GM23338 (cell line): ENCODE data around the gene MAT2A. TPM values are rescaled to one million over a fixed set of nuclear protein-coding genes. Genes with fewer than 3 reads are reported as not detected.

Experiments
- ATAC-seq: fragments of 200-7000 bp; cut with Tn5 transposase; 3 replicates; pipeline ENCODE4 v1.9.1; 2020
- DNase-seq: peaks from one replicate; pipeline ENCODE4 v3.0.0-alpha.2; 2015; ENCODE audit warnings: low spot score
- H2AFZ ChIP-seq: fragments of 200-600 bp; sonication (generic); 2 replicates; pipeline ENCODE4 v1.8.0; 2016; ENCODE audit warnings: antibody characterized with exemption, mild to moderate bottlenecking, moderate library complexity
- H3F3A ChIP-seq: fragments of 200-600 bp; sonication (generic); replicated peaks from 2 replicates; pipeline ENCODE4 v1.8.0; 2017; ENCODE audit warnings: antibody characterized with exemption, mixed run types, low read depth
- H3K27ac ChIP-seq: fragments of 200-600 bp; sonication (generic); 2 replicates; pipeline ENCODE4 v1.6.1; 2016; ENCODE audit warnings: low read depth
- H3K27me3 ChIP-seq: fragments of 200-600 bp; sonication (generic); 2 replicates; pipeline ENCODE4 v1.8.0; 2016; ENCODE audit warnings: mild to moderate bottlenecking, mixed run types, moderate library complexity; ENCODE audit not compliant: insufficient read depth
- H3K36me3 ChIP-seq: fragments of 200-600 bp; sonication (generic); 2 replicates; pipeline ENCODE4 v1.8.0; 2016; ENCODE audit warnings: mild to moderate bottlenecking; ENCODE audit not compliant: insufficient read depth
- H3K4me1 ChIP-seq: fragments of 200-600 bp; sonication (generic); 2 replicates; pipeline ENCODE4 v1.8.0; 2016; ENCODE audit warnings: mild to moderate bottlenecking, moderate library complexity; ENCODE audit not compliant: insufficient read depth
- H3K4me2 ChIP-seq: fragments of 200-600 bp; sonication (generic); 2 replicates; pipeline ENCODE4 v1.7.1; 2017; ENCODE audit warnings: mixed run types
- H3K4me3 ChIP-seq: fragments of 200-600 bp; sonication (generic); 2 replicates; pipeline ENCODE4 v1.6.1; 2016; ENCODE audit warnings: mixed run types
- H3K79me2 ChIP-seq: fragments of 200-600 bp; sonication (generic); replicated peaks from 2 replicates; pipeline ENCODE4 v1.8.0; 2017; ENCODE audit warnings: mild to moderate bottlenecking; ENCODE audit not compliant: insufficient read depth
- H3K9me2 ChIP-seq: fragments of 200-600 bp; sonication (generic); 2 replicates; pipeline ENCODE4 v1.8.0; 2017; ENCODE audit not compliant: insufficient read depth
- H4K20me1 ChIP-seq: fragments of 200-600 bp; sonication (generic); replicated peaks from 2 replicates; pipeline ENCODE4 v1.8.0; 2017; ENCODE audit warnings: mild to moderate bottlenecking; ENCODE audit not compliant: insufficient read depth
- H3K27ac Mint-ChIP-seq: 2 replicates; pipeline ENCODE4 v1.8.0; 2020; ENCODE audit warnings: inconsistent platforms, mild to moderate bottlenecking, moderate library complexity, mixed read lengths
- H3K27me3 Mint-ChIP-seq: 3 replicates; pipeline ENCODE4 v1.8.0; 2022; ENCODE audit warnings: low read depth, mild to moderate bottlenecking, moderate library complexity, mixed read lengths, inconsistent platforms; ENCODE audit not compliant: insufficient read depth, poor library complexity
- H3K36me3 Mint-ChIP-seq: 3 replicates; pipeline ENCODE4 v1.8.0; 2021; ENCODE audit warnings: low read depth, mild to moderate bottlenecking, inconsistent platforms, moderate library complexity, mixed read lengths
- H3K4me1 Mint-ChIP-seq: 3 replicates; pipeline ENCODE4 v1.8.0; 2020; ENCODE audit warnings: mild to moderate bottlenecking, inconsistent platforms, mixed read lengths
- H3K4me3 Mint-ChIP-seq: 3 replicates; pipeline ENCODE4 v1.8.0; 2021; ENCODE audit warnings: moderate library complexity, mild to moderate bottlenecking, inconsistent platforms, mixed read lengths
- H3K9me3 Mint-ChIP-seq: 3 replicates; pipeline ENCODE4 v1.8.0; 2020; ENCODE audit warnings: moderate library complexity, mild to moderate bottlenecking, inconsistent platforms, mixed read lengths
- CREB1 ChIP-seq: fragments of 250-450 bp; sonication (Bioruptor Pico); IDR thresholded peaks from 2 replicates; pipeline ENCODE4 v1.5.0; 2020; ENCODE audit warnings: low read depth, mild to moderate bottlenecking, moderate library complexity
- CTCF ChIP-seq, 2 experiments: fragments of 200-600 bp in 1 of 2; sonication (generic) in 1 of 2; conservative IDR thresholded peaks; 2 replicates each; pipeline versions ENCODE4 v1.5.1 to v1.6.1; 2016 to 2017; ENCODE audit warnings: antibody characterized with exemption in 2 of 2, low read depth in 2 of 2, mild to moderate bottlenecking in 2 of 2, moderate library complexity in 1 of 2
- ETS1 ChIP-seq: IDR thresholded peaks from 2 replicates; pipeline ENCODE4 v1.6.1; 2016; ENCODE audit warnings: antibody characterized with exemption
- EZH2phosphoT487 ChIP-seq: fragments of 200-600 bp; sonication (generic); IDR thresholded peaks from one replicate; pipeline ENCODE4 v1.8.1; 2018; ENCODE audit warnings: antibody characterized with exemption; ENCODE audit not compliant: unreplicated experiment
- NANOG ChIP-seq: IDR thresholded peaks from 2 replicates; pipeline ENCODE4 v1.6.1; 2016; ENCODE audit warnings: antibody characterized with exemption, borderline replicate concordance
- REST ChIP-seq: IDR thresholded peaks from one replicate; pipeline ENCODE4 v1.6.1; 2018; ENCODE audit warnings: antibody characterized with exemption; ENCODE audit not compliant: unreplicated experiment
- STAT1 ChIP-seq: IDR thresholded peaks from one replicate; pipeline ENCODE4 v1.6.1; 2016; ENCODE audit warnings: antibody characterized with exemption; ENCODE audit not compliant: unreplicated experiment
- ZNF331 ChIP-seq: fragments of 250-450 bp; sonication (Bioruptor Pico); IDR thresholded peaks from 2 replicates; pipeline ENCODE4 v1.5.0; 2020; ENCODE audit warnings: low read depth, mild to moderate bottlenecking, moderate library complexity
- ZNF462 ChIP-seq: fragments of 250-450 bp; sonication (Bioruptor Pico); IDR thresholded peaks from 2 replicates; pipeline ENCODE4 v1.5.0; 2020; ENCODE audit warnings: mild to moderate bottlenecking, moderate library complexity
- polyA plus RNA-seq: library from polyadenylated mRNA; unstranded; fragments of >200 nt; fragmentation: Nextera tagmentation; extraction: Ambion mirVana; gene quantifications from 2 replicates; pipeline ENCODE4 v1.2.1, GENCODE V29; 2016
- total RNA-seq: library from RNA; depleted of rRNA; stranded (reverse); fragments of >200 nt; shearing (Covaris generic); gene quantifications from 2 replicates; pipeline ENCODE4 v1.2.3, GENCODE V29; 2014

Gene MAT2A
- total and polyA plus RNA-seq, 2 experiments from 2014 or later = 105 to 232 TPM

- TF ChIP-seq ZNF462 (CRISPR knock-in tag) = no peak
These were observed 50.2 kb downstream of the MAT2A start (continued) for GRCh38 chr2:85589181-85589580.

GRCh38 chr2:85589982-85590791 is 51.2 kb downstream of the MAT2A start:
- Histone ChIP-seq H3K4me1 (peaks cover 3% of the 10 kb centered on the region; the same call in 1 of the 2 replicates), H3F3A (0 out of 2 replicates have a peak, but pooled peaks cover 2% of the 10 kb centered on the region), H3K27ac (no peak overlapping the region), H2AFZ (no peak overlapping the region), H3K4me2 (no peak overlapping the region), H3K27me3 (peaks cover 11% of the 10 kb centered on the region), H4K20me1 (no peaks in the 10 kb centered on the region), H3K4me3 (no peak overlapping the region), H3K36me3 (no peaks in the 10 kb centered on the region), H3K9me2 (no peaks in the 10 kb centered on the region), H3K79me2 (no peaks in the 10 kb centered on the region)
- Mint-ChIP-seq H3K9me3 (no peaks in the 10 kb centered on the region), H3K4me3 (no peak overlapping the region; the same call in 2 of the 3 replicates), H3K4me1 (peaks cover 11% of the 10 kb centered on the region), H3K27me3 (peaks cover 14% of the 10 kb centered on the region), H3K36me3 (no peaks in the 10 kb centered on the region), H3K27ac (no peak overlapping the region)
- ATAC-seq (no peak), DNase-seq (no peak)
- TF ChIP-seq ZNF331 (CRISPR knock-in tag) (no peak), REST (no peak), STAT1 (no peak), ETS1 (no peak), EZH2phosphoT487 (no peak), NANOG (no peak), CREB1 (CRISPR knock-in tag) (no peak), CTCF (conservative IDR thresholded peaks at IDR 0.05; ENCODE audit: low read depth in 2 of 2) (no peak)
